ENCODE results near the gene POM121C. TPM values are rescaled to one million over a fixed set of nuclear protein-coding genes. Genes with fewer than 3 reads are reported as not detected.
"Not testable (repeated sequence)": the region's sequence is repeated elsewhere in the genome, so short reads cannot be mapped to it uniquely, and the experiment has no call there.

POM121C gene
- total RNA-seq, 1 experiment from 2014 or later: 10.0 TPM

- DNase-seq (ENCODE audit: extremely low read depth, low read depth): not testable (repeated sequence)
These were observed 47.1 kb downstream of the POM121C start for GRCh38 chr7:75439000-75439399.

- DNase-seq (ENCODE audit: extremely low read depth, low read depth): not testable (repeated sequence)
These were observed 62.6 kb downstream of the POM121C start for GRCh38 chr7:75423481-75423880.

- not testable (repeated sequence) for DNase-seq (ENCODE audit: extremely low read depth, low read depth)
These were observed 64.0 kb downstream of the POM121C start for GRCh38 chr7:75421798-75422710.

- DNase-seq (ENCODE audit: extremely low read depth, low read depth): not testable (repeated sequence)
These were observed 65.9 kb downstream of the POM121C start for GRCh38 chr7:75420152-75420551.

- DNase-seq (ENCODE audit: extremely low read depth, low read depth): not testable (repeated sequence)
These were observed 66.4 kb downstream of the POM121C start for GRCh38 chr7:75419693-75420092.

GRCh38 chr7:75419210-75419609 lies 66.9 kb downstream of the POM121C start:
- peak; percentile 3 for DNase-seq (ENCODE audit: extremely low read depth, low read depth)

GRCh38 chr7:75418292-75418858 lies 67.7 kb downstream of the POM121C start:
- DNase-seq (ENCODE audit: extremely low read depth, low read depth): not testable (repeated sequence)

GRCh38 chr7:75416787-75417186 lies 69.3 kb downstream of the POM121C start:
- not testable (repeated sequence) for DNase-seq (ENCODE audit: extremely low read depth, low read depth)

GRCh38 chr7:75415829-75416373 lies 70.2 kb downstream of the POM121C start:
- DNase-seq (ENCODE audit: extremely low read depth, low read depth): not testable (repeated sequence)

- DNase-seq (ENCODE audit: extremely low read depth, low read depth): not testable (repeated sequence)
These were observed 70.7 kb downstream of the POM121C start for GRCh38 chr7:75415428-75415817.

- not testable (repeated sequence) for DNase-seq (ENCODE audit: extremely low read depth, low read depth)
These were observed 71.2 kb downstream of the POM121C start for GRCh38 chr7:75414708-75415427.

- not testable (repeated sequence) for DNase-seq (ENCODE audit: extremely low read depth, low read depth)
These were observed 71.9 kb downstream of the POM121C start for GRCh38 chr7:75414204-75414603.

GRCh38 chr7:75410823-75411173 lies 75.3 kb downstream of the POM121C start:
- DNase-seq (ENCODE audit: extremely low read depth, low read depth): not testable (repeated sequence)

- not testable (repeated sequence) for DNase-seq (ENCODE audit: extremely low read depth, low read depth)
These were observed 75.9 kb downstream of the POM121C start for GRCh38 chr7:75409880-75410822.

- not testable (repeated sequence) for DNase-seq (ENCODE audit: extremely low read depth, low read depth)
These were observed 81.4 kb downstream of the POM121C start for GRCh38 chr7:75404663-75405062.

- DNase-seq (ENCODE audit: extremely low read depth, low read depth): not testable (repeated sequence)
These were observed 82.3 kb downstream of the POM121C start for GRCh38 chr7:75403455-75404443.

- not testable (repeated sequence) for DNase-seq (ENCODE audit: extremely low read depth, low read depth)
These were observed 85.5 kb downstream of the POM121C start for GRCh38 chr7:75400575-75400974.

Data from NCI-H460 (cell line).